HG03442 (cell line): ENCODE results near the gene TMEM255B.
"Not testable (repeated sequence)": the region's sequence is repeated elsewhere in the genome, so short reads cannot be mapped to it uniquely, and the experiment has no call there.

Experiments
- ATAC-seq: cut with Tn5 transposase; IDR thresholded peaks from one replicate; pipeline ENCODE4 v1.9.1; 2021; ENCODE audit warnings: mild to moderate bottlenecking, moderate library complexity; ENCODE audit not compliant: unreplicated experiment

TMEM255B gene

DNA sequence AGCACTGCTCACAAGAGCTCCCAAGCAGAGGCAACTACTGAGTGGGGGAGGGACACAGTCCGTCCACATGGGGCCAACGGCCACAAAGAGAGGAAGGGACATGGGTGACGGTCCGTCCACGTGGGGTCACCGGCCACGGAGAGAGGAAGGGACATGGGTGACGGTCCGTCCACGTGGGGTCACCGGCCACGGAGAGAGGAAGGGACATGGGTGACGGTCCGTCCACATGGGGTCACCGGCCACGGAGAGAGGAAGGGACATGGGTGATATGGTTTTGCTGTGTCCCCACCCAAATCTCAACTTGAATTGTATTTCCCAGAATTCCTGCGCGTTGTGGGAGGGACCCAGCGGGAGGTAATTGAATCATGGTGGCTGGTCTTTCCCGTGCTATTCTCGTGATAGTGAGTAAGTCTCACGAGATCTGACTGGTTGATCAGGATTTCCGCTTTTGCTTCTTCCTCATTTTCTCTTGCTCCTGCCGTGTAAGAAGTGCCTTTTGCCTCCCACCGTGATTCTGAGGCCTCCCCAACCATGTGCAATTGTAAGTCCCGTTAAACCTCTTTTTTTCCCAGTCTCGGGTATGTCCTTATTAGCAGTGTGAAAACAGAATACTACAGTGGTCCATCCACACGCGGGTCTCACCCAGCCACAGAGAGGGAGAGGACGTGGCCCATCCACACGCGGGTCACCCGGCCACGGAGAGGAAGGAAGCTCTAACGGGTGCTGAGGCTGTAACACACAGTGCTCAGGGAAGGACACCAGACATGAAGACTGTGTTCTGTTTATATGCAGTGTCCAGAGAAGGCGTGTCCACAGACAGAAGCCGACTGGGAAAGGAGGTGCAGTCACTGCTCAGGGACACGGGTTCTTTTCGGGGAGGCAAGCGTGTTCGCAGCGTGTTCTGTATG is 56.4 kb downstream of the TMEM255B start:
- no peak for ATAC-seq

DNA sequence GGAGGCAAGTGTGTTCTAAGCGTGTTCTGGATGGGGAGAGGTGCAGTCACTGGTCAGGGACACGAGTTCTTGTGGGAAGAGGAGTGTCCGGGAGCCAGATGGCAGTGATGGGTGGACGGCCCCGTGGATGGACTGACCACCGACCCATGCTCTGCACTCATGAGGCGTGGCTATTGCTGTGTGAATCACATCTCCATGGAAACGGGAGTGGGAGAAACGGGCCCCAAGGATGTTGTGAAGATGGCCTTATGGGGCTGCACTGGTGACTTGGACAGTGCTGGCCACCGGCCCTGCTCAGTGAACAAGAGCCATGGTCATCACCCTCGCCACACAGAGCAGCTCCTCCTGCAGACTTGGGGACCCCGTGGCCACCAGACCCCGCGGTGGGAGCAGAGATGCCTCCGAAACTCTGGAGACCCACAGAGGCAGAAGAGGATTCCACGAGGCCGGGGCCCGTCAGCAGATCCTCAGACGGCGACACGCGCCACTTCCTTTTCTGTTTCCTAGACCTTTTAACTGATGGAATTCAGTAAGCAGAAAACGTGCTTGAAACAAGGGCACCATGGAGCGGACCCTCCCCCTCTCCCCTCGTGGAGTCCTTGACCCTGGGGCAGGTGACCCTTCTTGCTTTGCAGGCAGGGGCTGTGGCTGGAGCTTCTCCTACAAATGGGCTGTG is 57.4 kb downstream of the TMEM255B start:
- no peak for ATAC-seq

DNA sequence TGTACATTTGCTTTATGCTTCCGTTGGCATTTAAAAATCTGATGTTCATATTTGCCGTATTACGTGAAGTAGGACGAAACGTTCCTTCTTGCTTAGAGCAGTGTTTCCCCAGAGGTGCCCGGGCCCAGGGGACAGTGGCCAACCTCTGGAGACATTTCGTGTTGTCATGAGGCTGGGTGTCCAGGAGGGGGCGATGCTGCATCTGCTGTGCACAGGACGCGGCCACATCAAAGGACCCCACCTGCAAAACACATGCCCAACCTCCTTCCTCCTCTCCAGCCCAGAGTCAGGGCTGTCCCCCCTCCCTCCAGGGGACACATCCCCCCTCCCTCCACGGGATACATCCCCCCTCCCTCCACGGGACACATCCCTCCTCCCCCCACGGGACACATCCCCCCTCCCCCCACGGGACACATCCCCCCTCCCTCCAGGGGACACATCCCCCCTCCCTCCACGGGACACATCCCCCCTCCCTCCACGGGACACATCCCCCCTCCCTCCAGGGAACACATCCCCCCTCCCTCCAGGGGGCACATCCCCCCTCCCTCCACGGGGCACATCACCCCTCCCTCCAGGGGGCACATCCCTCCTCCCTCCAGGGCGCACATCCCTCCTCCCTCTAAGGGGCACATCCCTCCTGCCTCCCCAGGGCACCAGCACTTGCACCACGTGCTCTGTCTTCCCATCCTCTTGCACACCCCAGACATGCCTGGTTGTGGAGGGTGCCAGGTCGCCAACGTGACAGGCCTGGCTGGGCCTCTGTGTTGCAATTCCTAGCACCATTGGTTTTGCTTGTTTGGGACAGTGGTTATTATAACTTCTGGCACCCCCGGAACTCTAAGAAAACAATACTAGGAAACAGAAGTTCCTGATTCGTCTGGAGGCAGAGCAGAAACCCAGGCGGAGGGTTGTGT is 58.2 kb downstream of the TMEM255B start:
- peak; percentile 64 for ATAC-seq

DNA sequence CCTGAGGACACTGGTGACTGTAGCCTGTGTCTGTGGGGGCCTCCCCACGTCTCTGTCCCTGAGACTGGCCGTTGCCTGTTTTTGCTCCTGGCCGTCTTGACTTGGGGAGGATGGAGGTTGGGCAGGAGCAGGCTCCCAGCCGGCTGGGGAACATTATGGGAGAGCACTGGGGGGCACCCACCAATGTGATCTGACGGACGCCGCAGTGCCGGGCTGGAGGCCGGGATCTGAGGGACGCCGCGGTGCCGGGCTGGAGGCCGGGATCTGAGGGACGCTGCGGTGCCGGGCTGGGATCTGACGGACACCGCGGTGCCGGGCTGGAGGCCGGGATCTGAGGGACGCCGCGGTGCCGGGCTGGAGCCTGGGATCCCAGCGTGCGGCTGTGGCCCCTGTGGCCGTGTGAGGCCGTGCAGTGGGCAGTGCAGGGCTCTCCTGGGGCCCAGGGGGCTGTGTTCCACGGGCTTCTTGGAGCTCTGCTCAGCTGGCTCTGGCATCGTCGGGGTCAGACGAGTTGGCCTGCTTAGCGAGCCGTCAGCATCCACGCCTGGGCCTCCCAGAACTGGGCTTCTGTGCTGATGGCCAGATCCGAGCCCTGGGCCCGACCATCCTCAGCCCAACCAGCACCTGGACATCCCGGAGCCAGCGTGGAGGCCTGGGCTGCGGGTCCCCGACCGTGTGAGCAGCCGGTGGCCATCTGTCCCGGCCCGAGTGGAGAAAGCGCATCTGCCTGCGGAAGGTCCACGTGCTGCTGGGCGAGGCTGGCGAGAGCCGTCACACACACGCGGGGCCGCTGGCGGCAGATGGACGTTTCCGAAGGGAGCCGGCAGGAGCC is 59.0 kb downstream of the TMEM255B start:
- ATAC-seq = no peak

DNA sequence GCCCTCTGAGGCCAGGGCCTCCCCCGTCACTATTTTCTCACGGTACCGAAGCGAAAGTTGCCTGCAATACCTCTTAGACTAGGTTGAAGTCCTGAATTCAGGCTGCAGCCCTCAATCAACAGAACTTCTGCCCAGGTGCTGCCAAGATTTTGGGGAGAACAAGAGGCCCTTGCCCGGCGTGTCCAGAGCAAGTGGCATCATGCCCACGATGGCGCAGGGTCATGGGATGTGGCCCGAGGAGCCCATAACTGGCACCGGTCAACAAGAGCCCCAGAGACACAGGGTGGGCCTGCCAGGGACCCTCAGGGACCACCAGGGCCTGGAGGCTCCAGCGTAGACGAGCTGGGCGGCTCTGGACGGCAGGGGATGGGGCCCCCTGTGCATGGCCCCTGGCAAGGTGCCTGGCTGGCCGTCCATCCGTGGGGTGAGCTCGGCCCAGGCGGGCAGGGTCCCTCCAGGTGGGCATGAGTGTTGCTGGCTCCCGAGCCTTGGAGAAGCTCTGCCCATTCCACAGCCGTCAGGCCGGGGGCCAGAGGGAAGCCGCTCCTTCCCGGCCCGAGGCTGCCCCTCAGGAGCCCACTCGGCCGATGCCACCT is 59.8 kb downstream of the TMEM255B start:
- no peak for ATAC-seq

DNA sequence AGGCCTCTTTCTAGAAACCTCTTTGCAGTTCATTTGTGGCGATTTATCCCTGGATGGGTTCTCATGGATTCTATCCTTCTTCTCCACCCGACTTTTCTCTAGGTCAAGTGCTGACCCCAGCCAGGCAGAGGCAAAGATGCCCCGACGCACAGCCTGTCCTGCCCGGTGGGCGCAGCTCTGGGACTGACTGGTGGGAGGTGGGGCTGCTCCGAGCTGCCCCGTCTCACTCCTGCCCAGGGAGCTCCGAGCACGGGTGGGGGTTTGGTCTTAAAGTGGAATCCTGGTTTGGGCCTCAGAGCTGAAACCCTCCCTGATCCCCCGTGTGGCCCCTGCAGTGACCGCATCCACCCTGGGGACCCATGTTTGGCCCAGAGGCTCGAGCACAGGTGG is 60.3 kb downstream of the TMEM255B start:
- no peak for ATAC-seq

DNA sequence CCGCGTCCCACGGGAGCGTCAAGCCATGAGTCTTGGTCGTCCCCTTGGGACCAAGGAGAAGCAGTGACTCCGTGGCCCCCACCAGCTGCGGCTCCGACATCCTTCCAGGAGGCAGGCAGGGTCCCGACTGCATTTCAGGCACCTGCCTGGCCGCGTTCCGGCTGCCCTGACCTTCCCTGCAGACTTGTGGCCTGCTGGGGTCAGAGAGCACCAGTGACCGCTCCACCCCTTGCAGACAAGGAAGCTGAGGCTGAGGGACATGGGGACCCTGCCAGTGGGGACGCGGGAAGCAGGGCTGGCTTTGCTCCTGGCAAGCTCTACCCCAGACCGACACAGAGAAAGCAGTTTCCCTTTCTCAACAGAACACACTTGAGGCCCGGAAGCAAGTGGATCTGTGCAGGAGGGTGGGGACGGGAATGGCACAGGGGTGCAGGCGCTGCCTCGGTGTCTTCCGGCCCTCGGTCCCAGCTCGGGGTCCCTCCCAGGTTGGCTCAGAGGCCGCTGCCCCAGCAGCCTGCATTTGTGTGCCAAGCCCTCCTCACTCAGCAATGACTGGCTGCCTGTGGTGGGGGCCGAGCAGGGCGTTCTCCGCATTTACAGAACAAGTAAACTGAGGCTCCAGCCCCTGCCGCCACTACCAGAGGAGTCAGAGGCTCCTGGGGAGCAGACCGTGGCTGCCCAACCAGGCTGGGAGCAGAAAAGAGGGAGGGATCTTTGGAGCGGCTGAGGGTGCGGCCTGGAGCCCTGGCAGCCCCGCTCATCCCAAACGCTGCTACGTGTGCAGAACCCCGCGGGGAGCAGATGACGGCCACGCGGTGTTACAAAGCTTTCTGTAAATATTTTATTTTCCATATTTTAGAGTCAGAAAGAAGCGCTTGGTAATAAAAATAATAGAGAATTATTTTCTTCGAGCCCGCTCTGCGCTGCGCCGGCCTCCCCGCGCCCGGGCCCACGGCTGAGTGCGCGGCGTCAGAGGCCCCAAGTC is 61.0 kb downstream of the TMEM255B start:
- ATAC-seq = no peak

DNA sequence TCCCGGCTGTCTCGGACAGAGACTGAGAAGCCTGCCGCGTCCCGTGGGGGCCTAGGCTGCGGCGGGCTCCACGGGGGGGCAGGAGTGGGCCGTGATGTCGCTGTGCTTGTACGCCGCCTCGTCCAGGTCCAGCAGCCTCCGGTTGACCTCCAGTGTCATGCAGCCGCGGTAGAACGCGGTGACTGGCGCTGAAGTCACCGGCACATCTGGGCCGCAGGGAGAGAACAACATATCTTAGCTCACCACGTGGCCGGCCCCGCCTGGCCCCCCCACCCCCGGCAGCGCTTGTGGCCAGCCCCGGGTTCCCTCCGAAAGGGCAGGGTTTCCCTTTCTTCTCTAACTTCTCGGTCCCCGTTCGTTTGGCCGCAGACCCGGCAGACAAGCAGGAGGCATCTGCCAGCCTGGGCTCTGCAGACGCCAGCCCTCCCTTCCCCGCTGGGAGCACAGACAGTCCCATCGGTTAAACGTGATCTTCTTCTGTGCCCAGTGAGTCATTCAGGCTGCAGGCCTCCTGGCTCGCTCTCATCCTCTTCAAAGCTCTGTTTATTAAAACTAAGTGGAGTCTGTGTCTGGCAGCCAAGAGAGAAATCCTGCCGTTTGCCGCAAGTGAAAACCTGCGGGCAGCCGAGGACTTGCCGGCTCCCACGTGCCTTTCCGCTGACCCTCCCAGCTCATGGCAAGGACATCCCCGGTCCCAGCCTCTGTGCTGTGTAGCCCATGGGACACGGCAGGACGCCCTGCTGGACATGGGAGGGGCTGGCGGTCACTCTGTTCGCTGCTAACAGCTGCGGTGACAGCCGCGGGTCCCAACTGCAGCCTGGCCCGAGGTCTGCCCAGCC is 62.0 kb downstream of the TMEM255B start:
- ATAC-seq = no peak

DNA sequence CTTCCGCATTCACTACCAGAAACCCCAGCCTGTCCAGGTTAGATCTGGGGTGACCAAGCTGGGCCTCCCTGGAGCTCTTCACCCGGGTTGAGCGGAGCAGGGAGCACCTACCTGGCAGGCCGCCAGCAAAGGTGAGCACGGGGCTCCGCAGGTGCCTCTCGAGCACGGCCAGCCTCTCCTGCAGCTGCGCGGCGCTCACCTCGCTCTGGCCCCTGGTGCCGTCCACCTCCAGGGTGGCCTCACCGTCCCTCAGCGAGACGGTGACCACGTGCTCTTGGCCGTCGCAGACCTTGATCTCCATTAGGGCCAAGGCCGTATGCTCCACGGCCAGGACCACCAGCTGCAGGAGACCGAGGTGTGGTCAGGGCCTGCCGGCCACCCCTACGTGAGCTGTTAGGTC is 62.8 kb downstream of the TMEM255B start:
- no peak for ATAC-seq

DNA sequence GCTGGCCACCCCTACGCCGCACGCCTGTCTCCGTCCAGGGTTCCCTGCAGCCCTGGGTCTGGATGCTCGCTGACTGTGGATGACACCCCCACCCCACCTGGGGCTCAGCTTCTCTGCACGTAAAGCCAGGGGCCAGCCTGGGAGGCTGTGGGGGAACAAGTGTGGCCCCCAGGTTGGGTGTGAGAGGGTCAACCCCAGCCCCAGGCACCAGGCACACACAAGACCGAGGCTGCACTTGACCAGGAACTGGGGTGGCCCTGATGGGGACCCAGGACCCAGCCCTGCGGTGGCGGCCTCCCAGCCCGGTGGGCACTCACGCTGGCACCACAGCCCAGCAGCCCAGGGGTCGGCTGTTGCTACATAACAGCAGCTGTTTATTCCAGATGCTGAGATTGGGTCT is 63.2 kb downstream of the TMEM255B start:
- ATAC-seq = no peak

DNA sequence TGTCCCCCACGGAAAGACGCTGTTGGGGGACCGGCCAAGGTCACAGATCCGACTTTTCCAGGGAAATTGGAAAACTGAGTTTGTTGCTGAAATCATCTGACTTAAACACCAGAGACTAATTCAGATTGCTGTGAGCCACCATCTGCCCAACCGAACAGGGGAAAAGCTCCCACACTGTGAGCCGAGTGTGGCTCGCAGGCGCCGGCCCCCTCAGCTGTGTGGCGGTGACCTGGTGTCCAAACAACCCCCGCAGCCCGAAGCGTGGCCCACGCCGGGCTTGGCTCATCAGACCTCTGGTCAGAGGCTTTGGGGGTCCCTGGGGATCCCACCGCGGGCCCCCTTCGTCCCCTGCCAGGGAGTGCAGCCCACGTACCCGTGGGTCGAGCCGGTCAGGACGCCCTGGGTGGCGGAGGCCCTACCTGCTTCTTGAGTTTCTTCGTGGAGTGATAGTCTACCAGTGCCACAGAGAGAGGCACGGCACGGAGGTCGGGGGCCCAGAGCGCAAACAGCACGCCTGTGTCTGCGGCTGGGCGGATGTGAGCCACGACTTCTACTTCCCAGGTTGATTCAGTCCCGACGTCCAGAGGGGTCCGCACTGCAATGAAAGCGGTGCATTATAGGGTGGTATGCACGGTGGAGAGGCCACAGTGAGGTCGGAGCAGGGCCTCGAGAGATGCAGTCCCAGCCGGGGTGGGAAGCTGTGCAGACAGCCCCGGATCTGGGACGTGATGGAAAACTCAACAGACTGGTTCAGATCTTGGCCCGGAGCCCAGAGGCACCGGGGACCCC is 64.1 kb downstream of the TMEM255B start:
- ATAC-seq = no peak

DNA sequence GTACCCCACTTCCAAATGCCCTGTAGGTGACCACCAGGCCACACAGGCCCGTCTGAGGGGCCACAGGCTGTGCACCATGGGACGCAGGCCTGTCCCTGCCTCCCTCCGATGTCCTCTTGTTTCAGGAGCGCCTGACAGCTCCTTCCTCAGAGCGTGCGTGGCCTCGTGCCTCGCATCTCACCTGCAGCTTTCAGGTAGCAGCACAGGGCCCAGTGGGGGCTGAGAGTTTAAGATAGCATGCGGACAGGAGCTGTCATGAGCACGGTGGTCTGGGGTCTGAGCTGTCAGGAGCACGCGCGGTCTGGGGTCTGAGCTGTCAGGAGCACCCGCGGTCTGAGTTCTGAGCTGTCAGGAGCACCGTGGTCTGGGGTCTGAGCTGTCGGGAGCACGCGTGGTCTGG is 64.7 kb downstream of the TMEM255B start:
- no peak for ATAC-seq

DNA sequence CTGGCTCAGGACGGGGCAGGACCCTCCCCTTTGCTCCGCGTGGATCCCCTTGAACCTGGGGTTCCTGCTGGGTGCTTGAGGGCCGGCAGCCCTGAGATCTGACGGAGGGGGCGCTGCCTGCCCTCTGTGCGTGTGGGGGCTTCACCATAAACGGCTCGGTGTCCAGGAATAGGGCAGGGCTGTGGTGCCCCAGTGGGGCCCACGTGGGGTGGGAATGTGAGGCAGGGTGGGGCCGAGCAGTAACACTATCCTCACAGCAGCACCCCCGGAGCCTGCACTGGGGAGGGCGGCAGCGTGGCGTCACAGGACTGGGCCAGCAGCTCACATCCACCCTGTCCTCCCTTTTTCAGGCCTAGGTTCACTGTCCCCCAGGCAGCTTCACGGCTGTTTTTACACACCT is 66.8 kb downstream of the TMEM255B start:
- ATAC-seq = no peak

DNA sequence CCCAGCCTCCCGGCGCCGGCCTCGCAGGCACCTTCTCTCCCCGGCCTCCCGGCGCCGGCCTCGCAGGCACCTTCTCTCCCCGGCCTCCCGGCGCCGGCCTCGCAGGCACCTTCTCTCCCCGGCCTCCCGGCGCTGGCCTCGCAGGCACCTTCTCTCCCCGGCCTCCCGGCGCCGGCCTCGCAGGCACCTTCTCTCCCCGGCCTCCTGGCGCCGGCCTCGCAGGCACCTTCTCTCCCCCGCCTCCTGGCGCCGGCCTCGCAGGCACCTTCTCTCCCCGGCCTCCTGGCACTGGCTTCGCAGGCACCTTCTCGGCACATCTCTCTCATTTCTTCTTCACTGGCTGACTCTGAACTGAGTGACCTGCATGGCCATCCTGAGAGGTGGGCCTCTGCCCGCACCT is 67.4 kb downstream of the TMEM255B start:
- not testable (repeated sequence) for ATAC-seq

DNA sequence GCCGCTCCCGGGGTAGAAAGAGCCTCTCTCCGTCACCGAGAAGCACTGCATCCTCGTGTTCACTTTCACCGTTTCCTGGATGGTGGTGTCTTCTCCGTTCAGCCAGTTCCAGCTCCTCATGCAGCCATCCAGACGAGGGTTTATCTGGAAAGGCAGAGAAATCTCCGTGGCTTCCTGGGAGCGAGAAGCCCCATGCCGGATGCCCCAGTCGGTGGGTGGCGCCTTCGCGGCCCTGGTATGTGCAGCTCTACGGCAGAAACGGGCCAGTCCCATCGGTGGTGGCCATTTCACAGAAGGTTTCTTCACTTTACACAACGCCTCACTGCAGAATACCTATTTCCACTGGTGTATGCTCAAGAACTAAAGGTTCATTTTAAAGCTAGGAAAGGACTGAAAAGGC is 68.0 kb downstream of the TMEM255B start:
- no peak for ATAC-seq

DNA sequence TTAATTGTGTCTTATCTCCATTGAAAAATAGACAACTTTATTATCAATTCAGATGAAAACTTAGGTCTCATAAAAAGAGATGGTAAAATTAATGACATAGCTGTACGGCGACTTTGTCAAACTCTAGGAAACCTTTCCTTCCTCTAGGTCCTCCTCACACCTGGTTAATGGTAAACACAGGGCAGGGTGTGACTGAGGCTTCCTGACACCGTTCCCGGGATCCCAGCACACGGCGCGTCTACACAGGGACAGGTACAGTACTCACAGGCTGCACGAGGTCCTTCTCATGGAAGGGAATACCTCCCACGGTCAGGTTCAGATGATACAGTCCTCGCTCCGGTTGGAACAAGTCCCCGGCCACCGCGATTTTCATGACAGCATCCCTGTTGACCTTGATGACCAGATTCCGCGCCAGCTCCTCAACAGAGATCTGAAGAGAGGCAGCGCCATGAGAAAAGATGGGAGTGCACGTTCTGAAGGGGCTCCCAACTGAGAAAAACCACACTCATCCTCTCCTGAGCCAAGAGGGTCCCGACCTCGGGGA is 69.3 kb downstream of the TMEM255B start:
- no peak for ATAC-seq

DNA sequence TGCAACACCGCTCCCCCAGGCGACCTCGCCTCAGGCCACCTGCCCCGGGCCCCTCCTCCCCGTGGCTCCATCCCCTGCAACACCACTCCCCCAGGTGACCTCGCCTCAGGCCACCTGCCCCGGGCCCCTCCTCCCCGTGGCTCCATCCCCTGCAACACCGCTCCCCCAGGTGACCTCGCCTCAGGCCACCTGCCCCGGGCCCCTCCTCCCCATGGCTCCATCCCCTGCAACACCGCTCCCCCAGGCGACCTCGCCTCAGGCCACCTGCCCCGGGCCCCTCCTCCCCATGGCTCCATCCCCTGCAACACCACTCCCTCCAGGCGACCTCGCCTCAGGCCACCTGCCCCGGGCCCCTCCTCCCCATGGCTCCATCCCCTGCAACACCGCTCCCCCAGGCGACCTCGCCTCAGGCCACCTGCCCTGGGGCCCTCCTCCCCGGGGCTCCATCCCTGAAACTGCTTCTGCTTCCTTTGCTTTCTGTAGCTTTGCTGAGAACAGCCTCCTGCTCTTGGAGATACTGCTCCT is 71.5 kb downstream of the TMEM255B start:
- ATAC-seq = not testable (repeated sequence)
